H1 (cell line): ENCODE results near the gene TRIM62. TPM values are rescaled to one million over a fixed set of nuclear protein-coding genes. Genes with fewer than 3 reads are reported as not detected.

Experiments used
- JUN ChIP-seq: IDR thresholded peaks from 2 replicates; pipeline ENCODE4 v1.6.1; 2011; ENCODE audit warnings: low read depth, mild to moderate bottlenecking, improper control_type of control experiment, low read length
- TEAD4 ChIP-seq: IDR thresholded peaks from 2 replicates; pipeline ENCODE4 v1.6.1; 2012; ENCODE audit warnings: low read depth, low read length, inconsistent platforms, mixed read lengths
- polyA plus RNA-seq, 7 experiments: library from polyadenylated mRNA; depleted of rRNA in 3 of 7; stranded (reverse) in 5 of 7; unstranded in 2 of 7; fragments of >200 nt in 5 of 7; fragments of 200-250 nt in 2 of 7; gene quantifications; 1 replicate in 5 of 7; 2 replicates in 1 of 7; 4 replicates in 1 of 7; pipeline versions ENCODE4 v1.2.1 to v1.2.3, GENCODE V29; 2011 to 2013; ENCODE audit warnings: missing spikeins in 2 of 7, mixed read lengths in 2 of 7
- total RNA-seq: library from RNA; stranded (reverse); fragmentation: NEBNext Ultra II Directional; extraction: Animal tissue kit (Norgen Biotek cat#: 25700); gene quantifications from 2 replicates; pipeline ENCODE4 v1.2.1, GENCODE V29; 2021
- TF ChIP-seq, protein P1 (sequence below): fragments of 300-600 bp; sonication (generic); IDR thresholded peaks from 2 replicates; pipeline ENCODE4 v1.7.1; 2012; ENCODE audit warnings: low read length, moderate library complexity, mild to moderate bottlenecking, inconsistent platforms; ENCODE audit not compliant: insufficient replicate concordance
- TF ChIP-seq, protein P2 (sequence below): IDR thresholded peaks from 2 replicates; pipeline ENCODE4 v1.6.1; 2011; ENCODE audit warnings: low read length, improper control_type of control experiment

Gene TRIM62
- total and polyA plus RNA-seq, 2 of the 8 experiments (the other 6 are each of a cell fraction or from before 2014, with no cell fraction given): 6.3 to 10.8 TPM

DNA sequence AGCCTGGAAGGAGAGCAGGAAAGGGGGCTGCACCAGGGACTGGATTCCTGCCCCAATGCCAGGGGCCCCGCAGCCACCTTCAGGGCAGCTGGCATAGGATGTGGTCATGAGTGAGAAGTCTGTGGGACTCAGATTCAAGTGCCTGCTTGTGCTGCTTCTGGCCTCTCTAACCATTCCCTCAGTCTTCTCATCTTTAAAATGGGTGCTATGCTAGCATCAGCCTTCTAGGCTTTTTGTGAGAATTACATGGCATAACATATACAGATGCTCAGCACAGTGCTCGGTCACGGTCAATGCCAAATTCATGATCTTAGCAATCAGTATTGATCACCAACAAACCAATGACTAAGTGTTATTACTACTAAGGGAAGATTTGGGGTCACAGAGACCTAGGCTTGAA lies 23.5 kb downstream of the TRIM62 start (continued):
- TF ChIP-seq, protein P1, sequence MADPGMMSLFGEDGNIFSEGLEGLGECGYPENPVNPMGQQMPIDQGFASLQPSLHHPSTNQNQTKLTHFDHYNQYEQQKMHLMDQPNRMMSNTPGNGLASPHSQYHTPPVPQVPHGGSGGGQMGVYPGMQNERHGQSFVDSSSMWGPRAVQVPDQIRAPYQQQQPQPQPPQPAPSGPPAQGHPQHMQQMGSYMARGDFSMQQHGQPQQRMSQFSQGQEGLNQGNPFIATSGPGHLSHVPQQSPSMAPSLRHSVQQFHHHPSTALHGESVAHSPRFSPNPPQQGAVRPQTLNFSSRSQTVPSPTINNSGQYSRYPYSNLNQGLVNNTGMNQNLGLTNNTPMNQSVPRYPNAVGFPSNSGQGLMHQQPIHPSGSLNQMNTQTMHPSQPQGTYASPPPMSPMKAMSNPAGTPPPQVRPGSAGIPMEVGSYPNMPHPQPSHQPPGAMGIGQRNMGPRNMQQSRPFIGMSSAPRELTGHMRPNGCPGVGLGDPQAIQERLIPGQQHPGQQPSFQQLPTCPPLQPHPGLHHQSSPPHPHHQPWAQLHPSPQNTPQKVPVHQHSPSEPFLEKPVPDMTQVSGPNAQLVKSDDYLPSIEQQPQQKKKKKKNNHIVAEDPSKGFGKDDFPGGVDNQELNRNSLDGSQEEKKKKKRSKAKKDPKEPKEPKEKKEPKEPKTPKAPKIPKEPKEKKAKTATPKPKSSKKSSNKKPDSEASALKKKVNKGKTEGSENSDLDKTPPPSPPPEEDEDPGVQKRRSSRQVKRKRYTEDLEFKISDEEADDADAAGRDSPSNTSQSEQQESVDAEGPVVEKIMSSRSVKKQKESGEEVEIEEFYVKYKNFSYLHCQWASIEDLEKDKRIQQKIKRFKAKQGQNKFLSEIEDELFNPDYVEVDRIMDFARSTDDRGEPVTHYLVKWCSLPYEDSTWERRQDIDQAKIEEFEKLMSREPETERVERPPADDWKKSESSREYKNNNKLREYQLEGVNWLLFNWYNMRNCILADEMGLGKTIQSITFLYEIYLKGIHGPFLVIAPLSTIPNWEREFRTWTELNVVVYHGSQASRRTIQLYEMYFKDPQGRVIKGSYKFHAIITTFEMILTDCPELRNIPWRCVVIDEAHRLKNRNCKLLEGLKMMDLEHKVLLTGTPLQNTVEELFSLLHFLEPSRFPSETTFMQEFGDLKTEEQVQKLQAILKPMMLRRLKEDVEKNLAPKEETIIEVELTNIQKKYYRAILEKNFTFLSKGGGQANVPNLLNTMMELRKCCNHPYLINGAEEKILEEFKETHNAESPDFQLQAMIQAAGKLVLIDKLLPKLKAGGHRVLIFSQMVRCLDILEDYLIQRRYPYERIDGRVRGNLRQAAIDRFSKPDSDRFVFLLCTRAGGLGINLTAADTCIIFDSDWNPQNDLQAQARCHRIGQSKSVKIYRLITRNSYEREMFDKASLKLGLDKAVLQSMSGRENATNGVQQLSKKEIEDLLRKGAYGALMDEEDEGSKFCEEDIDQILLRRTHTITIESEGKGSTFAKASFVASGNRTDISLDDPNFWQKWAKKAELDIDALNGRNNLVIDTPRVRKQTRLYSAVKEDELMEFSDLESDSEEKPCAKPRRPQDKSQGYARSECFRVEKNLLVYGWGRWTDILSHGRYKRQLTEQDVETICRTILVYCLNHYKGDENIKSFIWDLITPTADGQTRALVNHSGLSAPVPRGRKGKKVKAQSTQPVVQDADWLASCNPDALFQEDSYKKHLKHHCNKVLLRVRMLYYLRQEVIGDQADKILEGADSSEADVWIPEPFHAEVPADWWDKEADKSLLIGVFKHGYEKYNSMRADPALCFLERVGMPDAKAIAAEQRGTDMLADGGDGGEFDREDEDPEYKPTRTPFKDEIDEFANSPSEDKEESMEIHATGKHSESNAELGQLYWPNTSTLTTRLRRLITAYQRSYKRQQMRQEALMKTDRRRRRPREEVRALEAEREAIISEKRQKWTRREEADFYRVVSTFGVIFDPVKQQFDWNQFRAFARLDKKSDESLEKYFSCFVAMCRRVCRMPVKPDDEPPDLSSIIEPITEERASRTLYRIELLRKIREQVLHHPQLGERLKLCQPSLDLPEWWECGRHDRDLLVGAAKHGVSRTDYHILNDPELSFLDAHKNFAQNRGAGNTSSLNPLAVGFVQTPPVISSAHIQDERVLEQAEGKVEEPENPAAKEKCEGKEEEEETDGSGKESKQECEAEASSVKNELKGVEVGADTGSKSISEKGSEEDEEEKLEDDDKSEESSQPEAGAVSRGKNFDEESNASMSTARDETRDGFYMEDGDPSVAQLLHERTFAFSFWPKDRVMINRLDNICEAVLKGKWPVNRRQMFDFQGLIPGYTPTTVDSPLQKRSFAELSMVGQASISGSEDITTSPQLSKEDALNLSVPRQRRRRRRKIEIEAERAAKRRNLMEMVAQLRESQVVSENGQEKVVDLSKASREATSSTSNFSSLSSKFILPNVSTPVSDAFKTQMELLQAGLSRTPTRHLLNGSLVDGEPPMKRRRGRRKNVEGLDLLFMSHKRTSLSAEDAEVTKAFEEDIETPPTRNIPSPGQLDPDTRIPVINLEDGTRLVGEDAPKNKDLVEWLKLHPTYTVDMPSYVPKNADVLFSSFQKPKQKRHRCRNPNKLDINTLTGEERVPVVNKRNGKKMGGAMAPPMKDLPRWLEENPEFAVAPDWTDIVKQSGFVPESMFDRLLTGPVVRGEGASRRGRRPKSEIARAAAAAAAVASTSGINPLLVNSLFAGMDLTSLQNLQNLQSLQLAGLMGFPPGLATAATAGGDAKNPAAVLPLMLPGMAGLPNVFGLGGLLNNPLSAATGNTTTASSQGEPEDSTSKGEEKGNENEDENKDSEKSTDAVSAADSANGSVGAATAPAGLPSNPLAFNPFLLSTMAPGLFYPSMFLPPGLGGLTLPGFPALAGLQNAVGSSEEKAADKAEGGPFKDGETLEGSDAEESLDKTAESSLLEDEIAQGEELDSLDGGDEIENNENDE: no peak
- no peak for TF ChIP-seq TEAD4
- no peak for TF ChIP-seq JUN
- TF ChIP-seq, protein P2, sequence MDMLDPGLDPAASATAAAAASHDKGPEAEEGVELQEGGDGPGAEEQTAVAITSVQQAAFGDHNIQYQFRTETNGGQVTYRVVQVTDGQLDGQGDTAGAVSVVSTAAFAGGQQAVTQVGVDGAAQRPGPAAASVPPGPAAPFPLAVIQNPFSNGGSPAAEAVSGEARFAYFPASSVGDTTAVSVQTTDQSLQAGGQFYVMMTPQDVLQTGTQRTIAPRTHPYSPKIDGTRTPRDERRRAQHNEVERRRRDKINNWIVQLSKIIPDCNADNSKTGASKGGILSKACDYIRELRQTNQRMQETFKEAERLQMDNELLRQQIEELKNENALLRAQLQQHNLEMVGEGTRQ: no peak
